Testis (tissue), 3 donors: Measurements from ENCODE around the gene IFFO2. TPM values are rescaled to one million over a fixed set of nuclear protein-coding genes. Genes with fewer than 3 reads are reported as not detected.

ENCODE experiments used
- DNase-seq: peaks from one replicate; pipeline ENCODE4 v3.0.0-alpha.2; 2019
- H3K27ac ChIP-seq, 2 donors: fragments of 200-600 bp; sonication (generic); one replicate each; pipeline ENCODE4 v1.5.1; 2019
- H3K27me3 ChIP-seq: fragments of 200-600 bp; sonication (generic); one replicate; pipeline ENCODE4 v1.5.1; 2019
- H3K36me3 ChIP-seq: fragments of 200-600 bp; sonication (generic); one replicate; pipeline ENCODE4 v1.5.1; 2017; ENCODE audit warnings: low read depth; ENCODE audit errors: missing control alignments
- H3K4me1 ChIP-seq: fragments of 200-600 bp; sonication (generic); one replicate; pipeline ENCODE4 v1.5.1; 2019
- H3K4me3 ChIP-seq, 2 donors: fragments of 200-600 bp; sonication (generic); one replicate each; pipeline ENCODE4 v1.5.1; 2017 to 2019
- H3K9me3 ChIP-seq: fragments of 200-600 bp; sonication (generic); one replicate; pipeline ENCODE4 v1.5.1; 2017
- CTCF ChIP-seq, 3 experiments: fragments of 450-650 bp in 2 of 3; fragments of 200-600 bp in 1 of 3; sonication (generic) in 1 of 3; IDR thresholded peaks; one replicate each; pipeline ENCODE4 v1.5.1; 2016 to 2019; ENCODE audit warnings: antibody characterized with exemption in 3 of 3, mild to moderate bottlenecking in 2 of 3, moderate library complexity in 1 of 3
- POLR2A ChIP-seq: fragments of 450-650 bp; IDR thresholded peaks from one replicate; pipeline ENCODE4 v1.6.1; 2017; ENCODE audit warnings: antibody characterized with exemption, mild to moderate bottlenecking, moderate library complexity
- WGBS, 2 donors: methylation state at CpG; one replicate each; pipeline ENCODE4 v1.1.5; 2018; 5-methylcytosine and 5-hydroxymethylcytosine counted together
- intact Hi-C: fragments of 100-400 bp; cut with DNase I; formaldehyde crosslinking; loops from one replicate; pipeline ENCODE4 v1.15.1; 2023; ENCODE audit warnings: low total_unique reads
- polyA plus RNA-seq: library from polyadenylated mRNA; stranded (reverse); fragments of 350-450 nt; fragmentation: Illumina TruSeq; extraction: RNeasy Lipid Tissue Mini Kit (QIAGEN cat#74804); gene quantifications from one replicate; pipeline ENCODE4 v1.2.3, GENCODE V29; 2014; ENCODE audit warnings: low read depth, low replicate concordance; ENCODE audit not compliant: insufficient read depth
- total RNA-seq, 2 donors: library from RNA; depleted of rRNA; stranded (reverse); fragments of >200 nt; gene quantifications; one replicate each; pipeline ENCODE4 v1.2.3, GENCODE V29; 2016

IFFO2 gene
- total and polyA plus RNA-seq, 3 donors from 2014 or later = 5.0 to 8.5 (median 5.6) TPM

- WGBS, 2 donors = 90 to 98% methylated on average over 6 of the region's 6 CpGs
- Histone ChIP-seq H3K4me1 (no peaks in the 10 kb centered on the region), H3K4me3 (no peak overlapping the region), H3K36me3 (no peaks in the 10 kb centered on the region), H3K9me3 (no peaks in the 10 kb centered on the region), H3K27ac (no peak overlapping the region), H3K27me3 (no peaks in the 10 kb centered on the region)
- no peak for DNase-seq
- TF ChIP-seq POLR2A = no peak
- TF ChIP-seq CTCF (IDR thresholded peaks at IDR 0.05) = no peak
- intact Hi-C loops = no loop called here
These were observed 27.5 kb downstream of the IFFO2 start for GRCh38 chr1:18928985-18929384.

GRCh38 chr1:18928406-18928805, 28.1 kb downstream of the IFFO2 start:
- TF ChIP-seq POLR2A (no peak), CTCF (IDR thresholded peaks at IDR 0.05) (no peak)
- Histone ChIP-seq H3K4me3 (no peak overlapping the region), H3K4me1 (no peaks in the 10 kb centered on the region), H3K36me3 (no peaks in the 10 kb centered on the region), H3K27ac (no peak overlapping the region), H3K27me3 (no peaks in the 10 kb centered on the region), H3K9me3 (no peaks in the 10 kb centered on the region)
- DNase-seq = no peak
- intact Hi-C loops = no loop called here
- WGBS, 2 donors = 72 to 80% methylated on average over 7 of the region's 8 CpGs

GRCh38 chr1:18927654-18928272, 28.7 kb downstream of the IFFO2 start:
- intact Hi-C loops = no loop called here

GRCh38 chr1:18927082-18927653, 29.3 kb downstream of the IFFO2 start:
- Histone ChIP-seq H3K27me3 (no peaks in the 10 kb centered on the region), H3K4me1 (peaks cover 10% of the 10 kb centered on the region), H3K4me3 (no peak overlapping the region), H3K27ac (peak overlapping the region in 1 of 2 donors; percentile 53), H3K36me3 (no peaks in the 10 kb centered on the region), H3K9me3 (no peaks in the 10 kb centered on the region)
- intact Hi-C loops = no loop called here
- whole genome bisulfite sequencing, 2 donors = 71 to 86% methylated on average over 7 to 16 of the region's 16 CpGs
- DNase-seq = no peak
- TF ChIP-seq POLR2A (no peak), CTCF (IDR thresholded peaks at IDR 0.05) (no peak)

More at GRCh38 chr1:18927654-18928272, 28.7 kb downstream of the IFFO2 start:
- H3K9me3 ChIP-seq = no peaks in the 10 kb centered on the region
- DNase-seq = no peak
- no peaks in the 10 kb centered on the region for H3K27me3 ChIP-seq
- TF ChIP-seq POLR2A = no peak
- no peak for TF ChIP-seq CTCF (IDR thresholded peaks at IDR 0.05)
- 55 to 63% methylated on average over 9 to 12 of the region's 12 CpGs for WGBS, 2 donors
- H3K27ac ChIP-seq = no peak overlapping the region
- H3K4me3 ChIP-seq = no peak overlapping the region
- H3K36me3 ChIP-seq = no peaks in the 10 kb centered on the region
- peaks cover 4% of the 10 kb centered on the region for H3K4me1 ChIP-seq
